Measurements from ENCODE around the gene RTL10. TPM values are rescaled to one million over a fixed set of nuclear protein-coding genes. Genes with fewer than 3 reads are reported as not detected.

RTL10 gene
- total RNA-seq, 8 experiments from 2014 or later = 10.5 to 13.9 (median 12.6) TPM

DNA sequence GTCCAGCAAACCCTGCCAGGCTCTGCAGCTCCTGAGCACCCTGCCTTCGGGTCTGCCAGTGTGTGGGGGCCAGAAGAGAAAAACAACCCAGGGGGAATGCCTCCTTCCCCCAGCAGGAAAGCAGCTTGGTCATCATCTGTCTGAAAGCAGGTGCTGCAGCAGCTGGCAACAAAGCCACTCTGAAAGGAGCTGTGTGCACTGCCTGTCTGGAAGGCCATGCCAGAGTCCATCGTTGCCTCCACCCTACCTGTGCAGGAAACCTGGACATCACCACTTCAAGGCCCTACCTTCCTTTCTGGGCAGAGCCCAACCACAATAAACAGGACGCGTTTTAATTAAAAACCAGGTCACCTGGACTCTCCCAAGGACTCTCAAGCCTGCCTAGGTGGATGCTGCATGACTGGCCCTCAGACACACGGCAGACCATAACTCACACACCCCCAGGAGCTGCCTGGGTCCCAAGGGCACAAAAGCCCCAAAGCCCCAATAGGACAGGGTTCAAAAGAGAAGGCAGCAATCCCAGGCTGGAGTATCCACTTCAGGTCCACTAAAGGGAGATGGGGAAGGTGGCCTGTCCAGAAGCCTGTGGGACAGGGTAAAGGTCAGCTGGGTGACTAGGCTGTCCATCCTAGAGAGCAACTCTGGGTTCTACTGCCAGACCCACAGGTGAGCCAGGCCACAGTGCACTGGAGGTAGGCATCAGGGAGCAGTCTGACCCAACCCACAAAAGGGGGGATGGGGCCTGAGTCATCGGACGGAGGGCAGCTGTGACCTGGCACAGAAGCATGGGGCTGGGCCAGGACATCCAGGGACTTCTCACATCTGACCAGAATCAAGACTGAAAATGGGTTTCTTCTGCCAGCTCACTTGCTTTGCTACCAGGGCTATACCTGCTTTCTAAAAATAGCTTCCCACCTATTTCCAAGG, 6.1 kb downstream of the RTL10 start:
- ATAC-seq (replicated peaks in 6 of 8) = no peak

DNA sequence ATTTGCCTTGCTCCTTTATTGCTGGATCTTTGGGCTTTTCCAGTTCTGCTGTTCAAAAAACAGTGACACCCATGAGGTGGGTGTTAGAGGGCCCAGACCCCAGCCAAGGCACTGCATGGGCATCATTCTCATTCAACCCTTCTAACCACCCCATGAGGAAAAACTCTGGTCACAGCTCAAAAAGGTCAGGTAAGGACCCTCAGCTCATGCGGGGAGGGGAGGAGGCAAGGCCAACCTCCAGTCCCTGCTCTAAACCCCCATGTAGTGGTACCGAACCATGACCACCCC, 7.4 kb downstream of the RTL10 start:
- in situ Hi-C loops (cut with MboI; ENCODE audit: low pct_unique_long_range_greater_than_20kb in 2 of 9, low sequenced_read_pairs in 9 of 9, unreplicated experiment in 9 of 9) = no loop called here
- WGBS, 10 experiments = 67 to 100% (median 100%) methylated on average over 1 to 2 of the region's 2 CpGs; no CpG with 5 or more reads in 5 of the 10 experiments

More for the DNA sequence above, 6.1 kb downstream of the RTL10 start:
- no peak overlapping the region for H3K4me3 ChIP-seq
- peaks cover 8 to 11% of the 10 kb centered on the region in 2 donors for H3K4me1 ChIP-seq (replicated peaks in 1 of 2)
- H3K27ac ChIP-seq = no peak overlapping the region
- in situ Hi-C loops (cut with MboI; ENCODE audit: low pct_unique_long_range_greater_than_20kb in 2 of 9, low sequenced_read_pairs in 9 of 9, unreplicated experiment in 9 of 9) = no loop called here
- 0 to 100% (median 92%) methylated on average over 1 to 2 of the region's 7 CpGs; no CpG with 5 or more reads in 5 of the 10 experiments for WGBS, 10 experiments

GRCh38 chr22:19846620-19847344, 7.9 kb downstream of the RTL10 start:
- H3K4me3 ChIP-seq = no peak overlapping the region
- peaks cover 12 to 17% of the 10 kb centered on the region in 2 donors for H3K4me1 ChIP-seq (replicated peaks in 1 of 2)
- no peak overlapping the region for H3K27ac ChIP-seq
- 83 to 100% (median 100%) methylated on average over 1 to 6 of the region's 9 CpGs; no CpG with 5 or more reads in 1 of the 10 experiments for WGBS, 10 experiments
- in situ Hi-C loops (cut with MboI; ENCODE audit: low pct_unique_long_range_greater_than_20kb in 2 of 9, low sequenced_read_pairs in 9 of 9, unreplicated experiment in 9 of 9) = no loop called here
- ATAC-seq (replicated peaks in 6 of 8) = no peak

More for the DNA sequence above, 7.4 kb downstream of the RTL10 start:
- H3K4me3 ChIP-seq = no peak overlapping the region
- peaks cover 11 to 12% of the 10 kb centered on the region in 2 donors for H3K4me1 ChIP-seq (replicated peaks in 1 of 2)
- no peak for ATAC-seq (replicated peaks in 6 of 8)
- no peak overlapping the region for H3K27ac ChIP-seq

GRCh38 chr22:19845054-19845722, 9.5 kb downstream of the RTL10 start:
- in situ Hi-C loops (cut with MboI; ENCODE audit: low pct_unique_long_range_greater_than_20kb in 2 of 9, low sequenced_read_pairs in 9 of 9, unreplicated experiment in 9 of 9) = no loop called here
- ATAC-seq (replicated peaks in 6 of 8) = peak in 5 of 8 experiments; percentile 29 to 48 (median 42)
- Histone ChIP-seq H3K4me3 (no peak overlapping the region), H3K27ac (peak overlapping the region in 1 of 2 donors; percentile 35), H3K4me1 (replicated peaks in 1 of 2) (peaks cover 12 to 17% of the 10 kb centered on the region in 2 donors)
- 27 to 100% (median 90%) methylated on average over 1 to 2 of the region's 8 CpGs; no CpG with 5 or more reads in 6 of the 10 experiments for WGBS, 10 experiments

DNA sequence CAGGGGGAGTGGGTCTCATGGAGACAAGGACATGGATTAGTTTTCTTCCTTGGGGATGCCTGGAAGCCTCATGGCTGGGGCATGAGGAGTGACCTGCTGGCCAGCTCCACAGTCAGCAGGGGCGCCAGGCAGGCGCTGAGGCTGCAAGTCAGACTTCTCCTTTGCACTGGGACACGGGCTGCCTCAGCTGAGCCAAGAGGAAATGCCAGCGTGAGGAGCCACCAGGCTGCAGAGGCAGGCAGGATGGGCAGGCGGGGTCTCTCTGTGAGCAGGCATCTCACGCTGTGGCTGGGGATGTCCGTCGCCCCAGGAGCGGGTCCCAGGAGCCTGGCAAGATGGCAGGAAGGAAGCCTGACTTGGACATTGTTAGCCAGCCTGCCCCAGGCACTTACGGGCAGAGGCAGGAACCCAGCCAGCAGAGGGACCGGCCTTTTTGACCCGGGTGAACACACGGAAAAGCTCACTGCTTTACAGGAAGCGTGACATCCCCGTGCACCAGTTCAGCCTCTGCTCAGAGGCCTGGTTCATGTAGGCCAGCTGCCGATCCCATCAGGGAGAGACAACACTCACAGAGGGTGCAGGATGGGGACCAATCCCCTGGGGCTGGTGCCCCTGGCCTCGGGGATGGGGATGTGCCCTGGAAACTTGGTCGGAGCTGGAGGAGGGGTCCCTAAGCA, 10.2 kb downstream of the RTL10 start:
- WGBS, 10 experiments = 13 to 100% (median 77%) methylated on average over 1 to 4 of the region's 18 CpGs; no CpG with 5 or more reads in 5 of the 10 experiments

DNA sequence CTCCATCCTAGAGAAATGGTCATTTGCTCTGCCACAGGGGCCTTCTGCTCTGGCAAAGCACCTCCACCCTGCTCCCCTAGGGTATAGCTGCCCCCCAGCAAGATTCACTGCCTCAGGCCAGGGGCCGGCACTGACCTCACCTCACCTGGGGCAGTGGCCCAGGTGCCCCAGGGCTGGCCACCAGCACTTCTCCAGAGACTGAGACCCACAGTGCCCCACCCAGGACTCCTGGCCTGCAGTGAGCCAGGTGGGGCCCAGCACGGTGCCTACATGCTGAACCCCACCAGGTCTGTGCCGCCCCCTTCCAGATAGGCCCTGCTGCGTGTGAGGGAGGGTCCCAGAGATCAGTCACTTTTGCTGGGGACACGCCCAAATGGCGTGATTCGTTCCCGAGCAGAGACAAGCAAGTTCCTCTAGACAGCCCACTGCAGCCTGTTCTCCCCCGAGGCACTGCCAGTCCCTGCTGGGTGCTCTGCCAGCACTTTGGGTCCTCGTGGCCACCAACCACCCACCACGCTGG, 10.8 kb downstream of the RTL10 start:
- Histone ChIP-seq H3K27ac (no peak overlapping the region), H3K4me1 (replicated peaks in 1 of 2) (peaks cover 12 to 17% of the 10 kb centered on the region in 2 donors), H3K4me3 (no peak overlapping the region)
- in situ Hi-C loops (cut with MboI; ENCODE audit: low pct_unique_long_range_greater_than_20kb in 2 of 9, low sequenced_read_pairs in 9 of 9, unreplicated experiment in 9 of 9) = no loop called here
- ATAC-seq (replicated peaks in 6 of 8) = peak in 2 of 8 experiments; percentile 15 to 34
- 17 to 93% (median 83%) methylated on average over 1 to 4 of the region's 11 CpGs; no CpG with 5 or more reads in 5 of the 10 experiments for WGBS, 10 experiments

More for the DNA sequence above, 10.2 kb downstream of the RTL10 start:
- Histone ChIP-seq H3K27ac (peak overlapping the region in 1 of 2 donors; percentile 35), H3K4me1 (replicated peaks in 1 of 2) (peaks cover 12 to 17% of the 10 kb centered on the region in 2 donors), H3K4me3 (no peak overlapping the region)
- in situ Hi-C loops (cut with MboI; ENCODE audit: low pct_unique_long_range_greater_than_20kb in 2 of 9, low sequenced_read_pairs in 9 of 9, unreplicated experiment in 9 of 9) = no loop called here
- peak in 6 of 8 experiments; percentile 3 to 81 (median 29) for ATAC-seq (replicated peaks in 6 of 8)

GRCh38 chr22:19843107-19843856, 11.4 kb downstream of the RTL10 start:
- ATAC-seq (replicated peaks in 6 of 8) = peak in 6 of 8 experiments; percentile 3 to 49 (median 14)
- no peak overlapping the region for H3K27ac ChIP-seq
- H3K4me1 ChIP-seq (replicated peaks in 1 of 2) = peaks cover 12 to 17% of the 10 kb centered on the region in 2 donors
- in situ Hi-C loops (cut with MboI; ENCODE audit: low pct_unique_long_range_greater_than_20kb in 2 of 9, low sequenced_read_pairs in 9 of 9, unreplicated experiment in 9 of 9) = no loop called here
- WGBS, 10 experiments = 46 to 100% (median 85%) methylated on average over 1 to 9 of the region's 27 CpGs; no CpG with 5 or more reads in 3 of the 10 experiments
- no peak overlapping the region for H3K4me3 ChIP-seq

- WGBS, 10 experiments = 60 to 90% (median 80%) methylated on average over 1 to 9 of the region's 12 CpGs; no CpG with 5 or more reads in 4 of the 10 experiments
- no peak overlapping the region for H3K4me3 ChIP-seq
- ATAC-seq (replicated peaks in 6 of 8) = peak in 4 of 8 experiments; percentile 20 to 54 (median 32)
- peaks cover 12 to 17% of the 10 kb centered on the region in 2 donors for H3K4me1 ChIP-seq (replicated peaks in 1 of 2)
- in situ Hi-C loops (cut with MboI; ENCODE audit: low pct_unique_long_range_greater_than_20kb in 2 of 9, low sequenced_read_pairs in 9 of 9, unreplicated experiment in 9 of 9) = no loop called here
- peak overlapping the region in 1 of 2 donors; percentile 59 for H3K27ac ChIP-seq
These were observed 12.1 kb downstream of the RTL10 start for GRCh38 chr22:19842393-19843106.

DNA sequence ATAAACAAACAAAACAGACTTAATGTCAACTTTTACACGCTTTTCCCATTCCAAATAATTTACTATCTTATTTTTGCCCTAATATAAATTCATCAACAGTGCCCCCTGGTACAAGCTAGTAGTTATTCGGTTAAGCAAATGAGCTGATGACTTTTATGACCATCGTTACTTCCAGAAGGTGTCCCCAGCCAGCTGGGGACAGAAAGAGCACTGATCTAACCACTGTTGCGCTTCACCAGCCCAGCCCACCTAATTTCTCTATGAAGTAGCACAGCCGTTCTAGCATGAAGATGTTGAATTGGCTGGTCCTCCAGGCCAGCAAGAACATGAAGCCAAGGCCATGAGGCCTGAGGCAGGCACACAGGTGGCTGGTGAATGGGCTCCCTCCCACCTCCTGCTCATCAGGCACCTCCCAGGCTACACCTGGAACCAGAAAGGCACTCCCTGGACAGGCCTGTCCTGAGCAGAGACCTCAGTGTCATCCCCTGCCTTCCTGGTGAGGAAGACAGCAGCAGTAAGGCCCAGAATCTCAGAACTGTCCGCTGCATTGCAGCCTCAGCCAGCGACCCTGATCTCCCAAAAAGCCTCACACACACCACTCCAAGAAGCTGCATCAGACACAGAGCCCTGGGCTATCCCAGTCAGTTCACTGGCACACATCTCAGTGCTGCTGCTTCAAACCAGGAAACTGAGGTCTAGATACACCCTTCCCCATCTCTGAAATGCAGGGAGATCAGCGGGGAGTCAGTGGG, 12.9 kb downstream of the RTL10 start:
- Histone ChIP-seq H3K4me1 (replicated peaks in 1 of 2) (peaks cover 12 to 17% of the 10 kb centered on the region in 2 donors), H3K4me3 (no peak overlapping the region), H3K27ac (no peak overlapping the region)
- in situ Hi-C loops (cut with MboI; ENCODE audit: low pct_unique_long_range_greater_than_20kb in 2 of 9, low sequenced_read_pairs in 9 of 9, unreplicated experiment in 9 of 9) = no loop called here
- 67 to 100% (median 88%) methylated on average over 2 to 5 of the region's 8 CpGs; no CpG with 5 or more reads in 2 of the 10 experiments for WGBS, 10 experiments
- ATAC-seq (replicated peaks in 6 of 8) = peak in 1 of 8 experiments; percentile 2

GRCh38 chr22:19840955-19841640, 13.6 kb downstream of the RTL10 start:
- peak overlapping the region in 1 of 2 donors; percentile 41 for H3K27ac ChIP-seq
- in situ Hi-C loops (cut with MboI; ENCODE audit: low pct_unique_long_range_greater_than_20kb in 2 of 9, low sequenced_read_pairs in 9 of 9, unreplicated experiment in 9 of 9) = no loop called here
- no peak overlapping the region for H3K4me3 ChIP-seq
- H3K4me1 ChIP-seq (replicated peaks in 1 of 2) = peaks cover 12 to 17% of the 10 kb centered on the region in 2 donors
- WGBS, 10 experiments = 65 to 100% (median 91%) methylated on average over 1 to 6 of the region's 6 CpGs; no CpG with 5 or more reads in 2 of the 10 experiments
- no peak for ATAC-seq (replicated peaks in 6 of 8)
